ENCODE measurements around the gene PSMB11.
A peak's percentile ranks its signal among the peaks of the same experiment; 100 is the strongest.

DNA sequence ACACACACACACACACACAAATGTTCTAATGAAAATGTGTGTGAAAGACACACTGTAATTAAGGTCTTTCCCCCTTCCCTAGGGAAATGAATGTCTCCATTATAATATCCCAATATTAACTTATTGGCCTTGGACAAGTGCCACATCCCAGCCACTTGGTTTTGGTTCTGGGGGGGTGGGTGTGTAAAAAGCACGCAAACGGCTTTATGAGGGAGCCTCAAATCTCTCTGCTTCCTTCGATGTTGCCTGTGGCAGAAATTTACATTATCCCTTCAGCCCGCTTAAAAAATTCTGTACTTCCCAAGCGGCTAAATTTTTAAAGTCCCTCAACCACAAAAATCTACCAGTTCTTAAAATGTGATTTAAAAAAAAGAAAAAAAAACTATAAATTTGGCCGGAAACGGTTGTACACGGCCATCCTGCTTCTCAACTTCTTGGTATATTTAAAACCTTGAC lies 32.5 kb upstream of the PSMB11 start:
- no peak for TF ChIP-seq EZH2 (IDR thresholded peaks at IDR 0.05)
- TF ChIP-seq ZFX (IDR thresholded peaks at IDR 0.05) = no peak
- TF ChIP-seq, protein P1, sequence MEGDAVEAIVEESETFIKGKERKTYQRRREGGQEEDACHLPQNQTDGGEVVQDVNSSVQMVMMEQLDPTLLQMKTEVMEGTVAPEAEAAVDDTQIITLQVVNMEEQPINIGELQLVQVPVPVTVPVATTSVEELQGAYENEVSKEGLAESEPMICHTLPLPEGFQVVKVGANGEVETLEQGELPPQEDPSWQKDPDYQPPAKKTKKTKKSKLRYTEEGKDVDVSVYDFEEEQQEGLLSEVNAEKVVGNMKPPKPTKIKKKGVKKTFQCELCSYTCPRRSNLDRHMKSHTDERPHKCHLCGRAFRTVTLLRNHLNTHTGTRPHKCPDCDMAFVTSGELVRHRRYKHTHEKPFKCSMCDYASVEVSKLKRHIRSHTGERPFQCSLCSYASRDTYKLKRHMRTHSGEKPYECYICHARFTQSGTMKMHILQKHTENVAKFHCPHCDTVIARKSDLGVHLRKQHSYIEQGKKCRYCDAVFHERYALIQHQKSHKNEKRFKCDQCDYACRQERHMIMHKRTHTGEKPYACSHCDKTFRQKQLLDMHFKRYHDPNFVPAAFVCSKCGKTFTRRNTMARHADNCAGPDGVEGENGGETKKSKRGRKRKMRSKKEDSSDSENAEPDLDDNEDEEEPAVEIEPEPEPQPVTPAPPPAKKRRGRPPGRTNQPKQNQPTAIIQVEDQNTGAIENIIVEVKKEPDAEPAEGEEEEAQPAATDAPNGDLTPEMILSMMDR (IDR thresholded peaks at IDR 0.05 in 2 of 3, conservative IDR thresholded peaks at IDR 0.05 in 1 of 3; ENCODE audit: borderline replicate concordance in 1 of 3, insufficient read depth in 1 of 3, low read depth in 2 of 3, low read length in 2 of 3) = no peak
- TF ChIP-seq SP1 (IDR thresholded peaks at IDR 0.05; ENCODE audit: low read depth) = no peak
- TF ChIP-seq, protein P2, sequence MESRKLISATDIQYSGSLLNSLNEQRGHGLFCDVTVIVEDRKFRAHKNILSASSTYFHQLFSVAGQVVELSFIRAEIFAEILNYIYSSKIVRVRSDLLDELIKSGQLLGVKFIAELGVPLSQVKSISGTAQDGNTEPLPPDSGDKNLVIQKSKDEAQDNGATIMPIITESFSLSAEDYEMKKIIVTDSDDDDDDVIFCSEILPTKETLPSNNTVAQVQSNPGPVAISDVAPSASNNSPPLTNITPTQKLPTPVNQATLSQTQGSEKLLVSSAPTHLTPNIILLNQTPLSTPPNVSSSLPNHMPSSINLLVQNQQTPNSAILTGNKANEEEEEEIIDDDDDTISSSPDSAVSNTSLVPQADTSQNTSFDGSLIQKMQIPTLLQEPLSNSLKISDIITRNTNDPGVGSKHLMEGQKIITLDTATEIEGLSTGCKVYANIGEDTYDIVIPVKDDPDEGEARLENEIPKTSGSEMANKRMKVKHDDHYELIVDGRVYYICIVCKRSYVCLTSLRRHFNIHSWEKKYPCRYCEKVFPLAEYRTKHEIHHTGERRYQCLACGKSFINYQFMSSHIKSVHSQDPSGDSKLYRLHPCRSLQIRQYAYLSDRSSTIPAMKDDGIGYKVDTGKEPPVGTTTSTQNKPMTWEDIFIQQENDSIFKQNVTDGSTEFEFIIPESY (IDR thresholded peaks at IDR 0.05; ENCODE audit: extremely low read depth, insufficient replicate concordance, low read length) = no peak
- peak; percentile 26 for TF ChIP-seq POLR2A (IDR thresholded peaks at IDR 0.05; ENCODE audit: borderline replicate concordance, extremely low read depth, insufficient read depth, insufficient read length)
- TF ChIP-seq, protein P3, sequence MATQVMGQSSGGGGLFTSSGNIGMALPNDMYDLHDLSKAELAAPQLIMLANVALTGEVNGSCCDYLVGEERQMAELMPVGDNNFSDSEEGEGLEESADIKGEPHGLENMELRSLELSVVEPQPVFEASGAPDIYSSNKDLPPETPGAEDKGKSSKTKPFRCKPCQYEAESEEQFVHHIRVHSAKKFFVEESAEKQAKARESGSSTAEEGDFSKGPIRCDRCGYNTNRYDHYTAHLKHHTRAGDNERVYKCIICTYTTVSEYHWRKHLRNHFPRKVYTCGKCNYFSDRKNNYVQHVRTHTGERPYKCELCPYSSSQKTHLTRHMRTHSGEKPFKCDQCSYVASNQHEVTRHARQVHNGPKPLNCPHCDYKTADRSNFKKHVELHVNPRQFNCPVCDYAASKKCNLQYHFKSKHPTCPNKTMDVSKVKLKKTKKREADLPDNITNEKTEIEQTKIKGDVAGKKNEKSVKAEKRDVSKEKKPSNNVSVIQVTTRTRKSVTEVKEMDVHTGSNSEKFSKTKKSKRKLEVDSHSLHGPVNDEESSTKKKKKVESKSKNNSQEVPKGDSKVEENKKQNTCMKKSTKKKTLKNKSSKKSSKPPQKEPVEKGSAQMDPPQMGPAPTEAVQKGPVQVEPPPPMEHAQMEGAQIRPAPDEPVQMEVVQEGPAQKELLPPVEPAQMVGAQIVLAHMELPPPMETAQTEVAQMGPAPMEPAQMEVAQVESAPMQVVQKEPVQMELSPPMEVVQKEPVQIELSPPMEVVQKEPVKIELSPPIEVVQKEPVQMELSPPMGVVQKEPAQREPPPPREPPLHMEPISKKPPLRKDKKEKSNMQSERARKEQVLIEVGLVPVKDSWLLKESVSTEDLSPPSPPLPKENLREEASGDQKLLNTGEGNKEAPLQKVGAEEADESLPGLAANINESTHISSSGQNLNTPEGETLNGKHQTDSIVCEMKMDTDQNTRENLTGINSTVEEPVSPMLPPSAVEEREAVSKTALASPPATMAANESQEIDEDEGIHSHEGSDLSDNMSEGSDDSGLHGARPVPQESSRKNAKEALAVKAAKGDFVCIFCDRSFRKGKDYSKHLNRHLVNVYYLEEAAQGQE (IDR thresholded peaks at IDR 0.05; ENCODE audit: low read depth) = no peak
- TF ChIP-seq YY1 (IDR thresholded peaks at IDR 0.05; ENCODE audit: extremely low read depth, insufficient replicate concordance, low read depth, low read length) = no peak
- TF ChIP-seq, protein P4, sequence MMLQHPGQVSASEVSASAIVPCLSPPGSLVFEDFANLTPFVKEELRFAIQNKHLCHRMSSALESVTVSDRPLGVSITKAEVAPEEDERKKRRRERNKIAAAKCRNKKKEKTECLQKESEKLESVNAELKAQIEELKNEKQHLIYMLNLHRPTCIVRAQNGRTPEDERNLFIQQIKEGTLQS (IDR thresholded peaks at IDR 0.05) = no peak
- no peak for TF ChIP-seq SRF (IDR thresholded peaks at IDR 0.05; ENCODE audit: low read depth)
- TF ChIP-seq, protein P5, sequence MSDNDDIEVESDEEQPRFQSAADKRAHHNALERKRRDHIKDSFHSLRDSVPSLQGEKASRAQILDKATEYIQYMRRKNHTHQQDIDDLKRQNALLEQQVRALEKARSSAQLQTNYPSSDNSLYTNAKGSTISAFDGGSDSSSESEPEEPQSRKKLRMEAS (IDR thresholded peaks at IDR 0.05) = no peak
- no peak for TF ChIP-seq SIN3A (IDR thresholded peaks at IDR 0.05; ENCODE audit: low read depth)
- no peak for TF ChIP-seq POLR2AphosphoS5 (IDR thresholded peaks at IDR 0.05; ENCODE audit: low read depth, low read length)
- TF ChIP-seq RAD21 (IDR thresholded peaks at IDR 0.05; ENCODE audit: low read depth) = no peak
